MM.1S (cell line): ENCODE measurements around the gene HABP4.

Experiments used
- DNase-seq: peaks from one replicate; pipeline ENCODE4 v3.0.0-alpha.2; 2015
- H2AFZ ChIP-seq: fragments of 300-600 bp; sonication (generic); 2 replicates; pipeline ENCODE4 v1.6.0; 2016; ENCODE audit warnings: antibody characterized with exemption, low read length
- H3F3A ChIP-seq: fragments of 300-600 bp; sonication (generic); 2 replicates; pipeline ENCODE4 v1.6.1; 2016; ENCODE audit warnings: mild to moderate bottlenecking, antibody characterized with exemption, low read length, moderate library complexity, mixed read lengths; ENCODE audit not compliant: insufficient read depth
- H3K27ac ChIP-seq: fragments of 300-600 bp; sonication (generic); 2 replicates; pipeline ENCODE4 v1.5.1; 2016; ENCODE audit warnings: mild to moderate bottlenecking, low read length
- H3K27me3 ChIP-seq: fragments of 300-600 bp; sonication (generic); replicated peaks from 2 replicates; pipeline ENCODE4 v1.6.0; 2016; ENCODE audit warnings: low read length; ENCODE audit not compliant: insufficient read depth
- H3K36me3 ChIP-seq: fragments of 300-600 bp; sonication (generic); replicated peaks from 2 replicates; pipeline ENCODE4 v1.6.1; 2016; ENCODE audit warnings: mild to moderate bottlenecking, low read length, mixed read lengths; ENCODE audit not compliant: insufficient read depth
- H3K4me1 ChIP-seq: fragments of 300-600 bp; sonication (generic); 2 replicates; pipeline ENCODE4 v1.6.1; 2016; ENCODE audit warnings: low read length, mixed read lengths
- H3K4me2 ChIP-seq: fragments of 300-600 bp; sonication (generic); 2 replicates; pipeline ENCODE4 v1.6.0; 2016; ENCODE audit warnings: low read depth, low read length
- H3K4me3 ChIP-seq: fragments of 300-600 bp; sonication (generic); 2 replicates; pipeline ENCODE4 v1.5.1; 2016; ENCODE audit warnings: low read length, mixed read lengths
- H3K79me2 ChIP-seq: fragments of 300-600 bp; sonication (generic); 2 replicates; pipeline ENCODE4 v1.6.1; 2016; ENCODE audit warnings: mixed run types, low read length, mixed read lengths
- H3K9ac ChIP-seq: fragments of 300-600 bp; sonication (generic); 2 replicates; pipeline ENCODE4 v1.6.1; 2016; ENCODE audit warnings: low read length, mixed read lengths
- H3K9me2 ChIP-seq: fragments of 300-600 bp; sonication (generic); replicated peaks from 2 replicates; pipeline ENCODE4 v1.6.1; 2016; ENCODE audit warnings: mild to moderate bottlenecking, low read length, mixed read lengths; ENCODE audit not compliant: insufficient read depth
- H3K9me3 ChIP-seq: fragments of 300-600 bp; sonication (generic); replicated peaks from 2 replicates; pipeline ENCODE4 v1.6.1; 2016; ENCODE audit warnings: mild to moderate bottlenecking, low read length, mixed read lengths; ENCODE audit not compliant: insufficient read depth
- H4K20me1 ChIP-seq: fragments of 300-600 bp; sonication (generic); 2 replicates; pipeline ENCODE4 v1.6.1; 2016; ENCODE audit warnings: mild to moderate bottlenecking, low read length, moderate library complexity, mixed read lengths; ENCODE audit not compliant: insufficient read depth
- CTCF ChIP-seq: fragments of 300-600 bp; sonication (generic); IDR thresholded peaks from 2 replicates; pipeline ENCODE4 v1.5.1; 2016; ENCODE audit warnings: antibody characterized with exemption, low read length, mixed read lengths
- EZH2 ChIP-seq: fragments of 300-600 bp; sonication (generic); optimal IDR thresholded peaks from 2 replicates; pipeline ENCODE3; 2017; ENCODE audit warnings: low read depth, mild to moderate bottlenecking, antibody characterized with exemption, low read length, mixed read lengths
- EZH2phosphoT487 ChIP-seq: fragments of 300-600 bp; sonication (generic); IDR thresholded peaks from 2 replicates; pipeline ENCODE4 v1.6.1; 2018; ENCODE audit warnings: antibody characterized with exemption, low read length

The HABP4 gene

GRCh38 chr9:96486386-96487028, 36.5 kb downstream of the HABP4 start:
- no peak for TF ChIP-seq EZH2phosphoT487
- no peak for TF ChIP-seq EZH2
- TF ChIP-seq CTCF, result no peak
- H2AFZ ChIP-seq, result no peak overlapping the region
- peaks cover 12% of the 10 kb centered on the region for H3K4me1 ChIP-seq
- no peaks in the 10 kb centered on the region for H4K20me1 ChIP-seq
- no peaks in the 10 kb centered on the region for H3K36me3 ChIP-seq
- no peaks in the 10 kb centered on the region for H3K9me2 ChIP-seq
- H3K79me2 ChIP-seq, result no peaks in the 10 kb centered on the region
- no peak overlapping the region for H3K9ac ChIP-seq
- no peak overlapping the region for H3K4me3 ChIP-seq
- H3K9me3 ChIP-seq, result no peaks in the 10 kb centered on the region
- H3F3A ChIP-seq, result peaks cover 10% of the 10 kb centered on the region
- no peaks in the 10 kb centered on the region for H3K27me3 ChIP-seq
- no peak overlapping the region for H3K4me2 ChIP-seq
- H3K27ac ChIP-seq, result no peak overlapping the region
- no peak for DNase-seq

DNA sequence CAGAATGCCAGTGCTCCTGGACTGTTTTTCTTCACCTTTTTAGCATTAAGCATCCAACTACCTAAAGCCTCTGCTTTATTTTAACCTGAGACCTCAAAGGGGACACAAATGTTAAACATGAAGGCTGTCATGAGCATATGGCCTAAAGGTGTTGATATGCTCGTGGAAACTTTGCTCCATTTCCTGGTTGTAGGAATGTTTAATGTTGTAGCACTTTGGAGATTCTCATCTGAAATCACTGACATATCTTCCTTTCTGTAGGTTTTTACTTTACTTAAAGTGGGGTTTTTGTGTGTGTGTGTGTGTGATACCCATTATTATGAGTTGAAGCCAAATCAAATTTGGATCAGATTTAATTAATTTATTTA, 37.0 kb downstream of the HABP4 start:
- Histone ChIP-seq H3F3A (peaks cover 10% of the 10 kb centered on the region), H4K20me1 (no peaks in the 10 kb centered on the region), H2AFZ (no peak overlapping the region), H3K9me3 (no peaks in the 10 kb centered on the region), H3K27me3 (no peaks in the 10 kb centered on the region), H3K9me2 (no peaks in the 10 kb centered on the region), H3K79me2 (no peaks in the 10 kb centered on the region), H3K27ac (no peak overlapping the region), H3K36me3 (no peaks in the 10 kb centered on the region), H3K9ac (no peak overlapping the region), H3K4me2 (no peak overlapping the region), H3K4me1 (peaks cover 12% of the 10 kb centered on the region), H3K4me3 (no peak overlapping the region)
- DNase-seq, result no peak
- TF ChIP-seq EZH2phosphoT487, result no peak
- TF ChIP-seq CTCF, result no peak
- no peak for TF ChIP-seq EZH2

GRCh38 chr9:96487949-96488348, 38.0 kb downstream of the HABP4 start:
- Histone ChIP-seq H3F3A (peaks cover 10% of the 10 kb centered on the region), H4K20me1 (no peaks in the 10 kb centered on the region), H3K9ac (no peak overlapping the region), H3K9me2 (no peaks in the 10 kb centered on the region), H3K27ac (no peak overlapping the region), H3K27me3 (no peaks in the 10 kb centered on the region), H3K4me2 (no peak overlapping the region), H3K9me3 (no peaks in the 10 kb centered on the region), H2AFZ (no peak overlapping the region), H3K79me2 (no peaks in the 10 kb centered on the region), H3K4me3 (no peak overlapping the region), H3K36me3 (no peaks in the 10 kb centered on the region), H3K4me1 (peaks cover 12% of the 10 kb centered on the region)
- TF ChIP-seq EZH2 (no peak), EZH2phosphoT487 (no peak), CTCF (no peak)
- no peak for DNase-seq
